ENCODE results near the gene HDAC7. TPM values are rescaled to one million over a fixed set of nuclear protein-coding genes. Genes with fewer than 3 reads are reported as not detected.

Gene HDAC7
- total and polyA plus RNA-seq, 2 experiments from 2014 or later, result 19.0 to 41.2 TPM

DNA sequence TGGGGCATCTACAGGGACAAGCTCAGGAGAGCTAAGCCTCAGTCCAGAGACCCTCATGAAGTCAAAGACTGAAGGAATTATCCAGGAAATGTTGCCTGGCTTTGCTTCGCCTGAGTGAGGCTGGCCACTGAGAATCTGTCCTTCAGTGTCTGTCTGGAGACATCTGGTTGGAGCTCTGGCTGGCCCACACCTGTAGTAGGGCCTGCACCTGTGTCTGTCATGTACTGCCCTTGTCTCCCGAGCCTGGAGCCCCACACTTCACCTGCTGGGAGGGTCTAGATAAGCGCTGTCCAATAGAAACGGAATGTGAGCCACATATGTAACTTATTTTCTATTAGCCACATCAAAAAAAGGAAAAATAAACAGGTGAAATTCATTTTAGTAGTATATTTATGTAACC lies 9.9 kb upstream of the HDAC7 start:
- H3K27ac ChIP-seq, result peak overlapping the region; percentile 82
- 70% methylated on average over 4 of the region's 4 CpGs for WGBS (ENCODE audit: low lambda C conversion rate, missing lambda C conversion rate)
- no peak for DNase-seq (ENCODE audit: low spot score)

DNA sequence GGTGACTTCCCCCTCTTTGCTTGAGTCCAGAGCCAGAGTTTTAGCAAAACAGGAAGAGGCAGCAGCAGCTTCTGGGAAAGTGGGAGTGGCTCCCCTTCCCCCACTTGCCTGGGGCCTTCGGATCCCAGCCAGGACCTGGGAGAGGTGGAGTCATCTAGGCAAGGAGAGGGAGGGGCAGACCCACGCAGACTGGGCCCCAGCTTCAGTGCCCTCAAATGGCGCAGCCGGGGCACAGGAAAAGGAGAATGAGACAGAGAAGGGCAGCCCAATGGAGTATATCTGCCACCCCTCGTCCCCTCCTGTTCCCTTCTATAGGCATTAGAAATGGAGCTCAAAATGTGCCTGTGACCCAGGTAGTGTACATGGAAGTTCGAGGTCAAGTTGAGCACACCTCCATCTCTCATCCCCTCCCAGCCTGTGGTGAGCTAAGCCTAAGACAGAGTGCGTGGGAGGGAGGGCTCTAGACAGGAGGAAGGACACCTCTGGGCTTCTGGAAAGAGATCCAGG lies 9.3 kb upstream of the HDAC7 start:
- Histone ChIP-seq H3K9me3 (ENCODE audit: low read depth) (no peaks in the 10 kb centered on the region), H3K4me2 (peak overlapping the region; percentile 50), H3K27me3 (no peaks in the 10 kb centered on the region), H4K20me1 (ENCODE audit: insufficient read depth, poor library complexity, severe bottlenecking) (no peaks in the 10 kb centered on the region), H2AFZ (peak overlapping the region; percentile 71), H3K4me3 (no peak overlapping the region), H3K79me2 (no peaks in the 10 kb centered on the region), H3K36me3 (replicated peaks; ENCODE audit: insufficient read depth, low read depth) (no peaks in the 10 kb centered on the region), H3K27ac (peak overlapping the region; percentile 82), H3K9me2 (replicated peaks; ENCODE audit: insufficient read depth) (no peaks in the 10 kb centered on the region), H3K4me1 (ENCODE audit: insufficient read depth) (peaks cover 14% of the 10 kb centered on the region)
- peak; percentile 75 for DNase-seq (ENCODE audit: low spot score)
- 45% methylated on average over 7 of the region's 7 CpGs for WGBS (ENCODE audit: low lambda C conversion rate, missing lambda C conversion rate)
- no peak for TF ChIP-seq EZH2phosphoT487 (IDR thresholded peaks at IDR 0.05; ENCODE audit: low read depth, severe bottlenecking, unreplicated experiment)
- TF ChIP-seq, protein P1, sequence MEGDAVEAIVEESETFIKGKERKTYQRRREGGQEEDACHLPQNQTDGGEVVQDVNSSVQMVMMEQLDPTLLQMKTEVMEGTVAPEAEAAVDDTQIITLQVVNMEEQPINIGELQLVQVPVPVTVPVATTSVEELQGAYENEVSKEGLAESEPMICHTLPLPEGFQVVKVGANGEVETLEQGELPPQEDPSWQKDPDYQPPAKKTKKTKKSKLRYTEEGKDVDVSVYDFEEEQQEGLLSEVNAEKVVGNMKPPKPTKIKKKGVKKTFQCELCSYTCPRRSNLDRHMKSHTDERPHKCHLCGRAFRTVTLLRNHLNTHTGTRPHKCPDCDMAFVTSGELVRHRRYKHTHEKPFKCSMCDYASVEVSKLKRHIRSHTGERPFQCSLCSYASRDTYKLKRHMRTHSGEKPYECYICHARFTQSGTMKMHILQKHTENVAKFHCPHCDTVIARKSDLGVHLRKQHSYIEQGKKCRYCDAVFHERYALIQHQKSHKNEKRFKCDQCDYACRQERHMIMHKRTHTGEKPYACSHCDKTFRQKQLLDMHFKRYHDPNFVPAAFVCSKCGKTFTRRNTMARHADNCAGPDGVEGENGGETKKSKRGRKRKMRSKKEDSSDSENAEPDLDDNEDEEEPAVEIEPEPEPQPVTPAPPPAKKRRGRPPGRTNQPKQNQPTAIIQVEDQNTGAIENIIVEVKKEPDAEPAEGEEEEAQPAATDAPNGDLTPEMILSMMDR (IDR thresholded peaks at IDR 0.05; ENCODE audit: poor library complexity), result no peak
- no peak for TF ChIP-seq EZH2 (IDR thresholded peaks at IDR 0.05; ENCODE audit: borderline replicate concordance)

More for the DNA sequence above, 9.9 kb upstream of the HDAC7 start:
- Histone ChIP-seq H3K4me1 (ENCODE audit: insufficient read depth) (peaks cover 14% of the 10 kb centered on the region), H3K4me3 (no peak overlapping the region), H3K79me2 (no peaks in the 10 kb centered on the region), H2AFZ (peak overlapping the region; percentile 71), H3K36me3 (replicated peaks; ENCODE audit: insufficient read depth, low read depth) (no peaks in the 10 kb centered on the region), H3K9me2 (replicated peaks; ENCODE audit: insufficient read depth) (no peaks in the 10 kb centered on the region), H3K27me3 (no peaks in the 10 kb centered on the region), H3K9me3 (ENCODE audit: low read depth) (no peaks in the 10 kb centered on the region), H4K20me1 (ENCODE audit: insufficient read depth, poor library complexity, severe bottlenecking) (no peaks in the 10 kb centered on the region), H3K4me2 (no peak overlapping the region)
- TF ChIP-seq EZH2phosphoT487 (IDR thresholded peaks at IDR 0.05; ENCODE audit: low read depth, severe bottlenecking, unreplicated experiment), result no peak
- TF ChIP-seq, protein P1 (IDR thresholded peaks at IDR 0.05; ENCODE audit: poor library complexity), result no peak
- no peak for TF ChIP-seq EZH2 (IDR thresholded peaks at IDR 0.05; ENCODE audit: borderline replicate concordance)

DNA sequence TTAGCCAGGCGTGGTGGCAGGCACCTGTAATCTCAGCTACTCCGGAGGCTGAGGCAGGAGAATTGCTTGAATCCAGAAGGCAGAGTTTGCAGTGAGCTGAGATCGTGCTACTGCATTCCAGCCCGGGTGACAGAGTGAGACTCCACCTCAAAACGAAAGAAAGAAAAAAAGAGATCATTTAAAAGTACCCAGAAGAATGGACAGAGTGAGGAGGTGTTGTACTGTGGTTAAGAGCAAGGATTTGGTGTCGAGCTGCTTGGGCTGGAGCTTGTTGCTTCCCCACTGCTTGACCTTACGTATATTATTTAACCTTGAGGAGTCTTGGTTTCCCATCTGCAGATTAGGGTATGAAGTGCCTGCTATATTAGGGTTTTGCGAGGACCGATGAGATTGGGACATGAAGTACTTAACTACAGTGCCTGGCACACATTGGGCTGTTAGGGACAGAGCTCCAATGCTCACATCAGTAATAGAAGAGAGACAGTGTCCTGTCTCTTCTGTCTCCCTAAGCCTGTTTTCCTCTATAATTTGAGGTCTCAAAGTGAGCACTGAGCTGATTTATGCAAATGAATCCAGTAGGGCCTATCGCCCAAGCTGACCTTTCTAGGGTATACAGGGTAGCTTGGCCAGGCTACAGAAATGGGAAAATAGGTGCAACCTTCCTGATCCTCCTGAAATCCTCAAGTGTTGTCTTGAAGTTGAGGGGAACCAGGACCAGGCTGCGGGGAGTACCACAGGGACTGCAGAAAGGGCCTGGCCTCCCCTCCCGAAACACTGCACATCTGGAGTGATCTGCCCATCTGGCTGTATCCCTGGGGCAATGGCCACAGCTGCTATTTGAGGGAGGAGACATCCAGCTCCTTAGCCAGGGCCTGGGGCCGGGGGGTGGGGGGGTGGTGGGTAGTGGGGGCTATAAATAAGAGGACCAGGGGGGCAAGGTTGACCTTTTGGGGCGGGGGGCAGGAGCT lies 8.6 kb upstream of the HDAC7 start:
- no peak overlapping the region for H3K4me3 ChIP-seq
- H3K9me3 ChIP-seq (ENCODE audit: low read depth), result no peaks in the 10 kb centered on the region
- no peak for TF ChIP-seq EZH2 (IDR thresholded peaks at IDR 0.05; ENCODE audit: borderline replicate concordance)
- TF ChIP-seq, protein P1 (IDR thresholded peaks at IDR 0.05; ENCODE audit: poor library complexity), result no peak
- TF ChIP-seq EZH2phosphoT487 (IDR thresholded peaks at IDR 0.05; ENCODE audit: low read depth, severe bottlenecking, unreplicated experiment), result no peak
- peaks cover under 1% of the 10 kb centered on the region for H3K79me2 ChIP-seq
- peak overlapping the region; percentile 71 for H2AFZ ChIP-seq
- no peaks in the 10 kb centered on the region for H3K36me3 ChIP-seq (replicated peaks; ENCODE audit: insufficient read depth, low read depth)
- H3K27me3 ChIP-seq, result no peaks in the 10 kb centered on the region
- peak overlapping the region; percentile 50 for H3K4me2 ChIP-seq
- no peak for DNase-seq (ENCODE audit: low spot score)
- peak overlapping the region; percentile 82 for H3K27ac ChIP-seq
- H3K4me1 ChIP-seq (ENCODE audit: insufficient read depth), result peaks cover 16% of the 10 kb centered on the region
- no peaks in the 10 kb centered on the region for H3K9me2 ChIP-seq (replicated peaks; ENCODE audit: insufficient read depth)
- no peaks in the 10 kb centered on the region for H4K20me1 ChIP-seq (ENCODE audit: insufficient read depth, poor library complexity, severe bottlenecking)
- WGBS (ENCODE audit: low lambda C conversion rate, missing lambda C conversion rate), result 78% methylated on average over 14 of the region's 14 CpGs

Data from hepatocyte (in vitro differentiated cells).